HUDEP-2 (cell line): ENCODE results near the gene SERBP1.
A peak's percentile ranks its signal among the peaks of the same experiment; 100 is the strongest.
"Not testable (repeated sequence)": the region's sequence is repeated elsewhere in the genome, so short reads cannot be mapped to it uniquely, and the experiment has no call there.

Experiments used
- DNase-seq, 76 experiments: peaks; one replicate each; lab custom pipeline; 2025; ENCODE audit not compliant: unreplicated experiment in 76 of 76; lab: John Stamatoyannopoulos, UW

Gene SERBP1

DNA sequence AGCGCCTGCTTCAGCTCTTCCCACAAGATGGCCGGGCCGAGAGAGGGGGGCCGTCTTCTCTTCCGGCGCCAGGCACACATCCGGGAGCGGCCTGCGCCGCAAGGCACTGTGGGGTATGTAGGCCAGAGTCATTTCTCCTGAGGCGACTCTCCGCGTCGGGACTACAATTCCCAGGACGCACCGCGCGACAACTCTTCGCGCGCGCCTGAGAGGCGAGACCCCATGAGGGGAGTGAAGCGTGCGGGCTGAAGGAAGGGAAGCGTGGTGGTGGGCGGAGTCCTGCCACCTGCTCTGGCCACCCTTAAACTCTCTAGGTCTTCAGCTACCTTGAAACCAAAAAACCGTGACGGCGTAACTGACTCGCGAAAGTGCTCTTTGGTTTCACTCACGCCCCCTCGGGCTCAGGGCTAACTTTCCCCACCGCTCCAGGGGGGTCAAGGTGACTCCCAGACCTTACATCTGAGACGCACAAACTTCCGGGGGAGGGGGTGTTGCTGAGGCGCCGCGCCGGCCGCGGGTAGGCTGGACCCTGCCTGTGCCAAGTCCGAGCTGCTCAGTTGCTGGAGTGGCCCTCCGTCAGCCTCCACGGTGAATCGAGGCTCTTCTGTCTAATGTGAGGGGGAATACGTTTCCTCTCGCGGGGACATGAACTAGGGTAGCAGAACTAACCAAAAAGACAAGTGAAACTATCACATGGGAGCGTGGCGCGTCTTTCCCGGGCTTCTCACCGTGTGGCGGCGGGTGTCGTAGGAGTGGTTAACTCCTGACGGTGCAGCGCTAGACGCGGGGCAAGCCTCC lies at the start of gene SERBP1:
SERBP1 (minus strand) TSS at position 45 of the 798 bp plus-strand sequence. CDS start 102 bp downstream, outside the sequence.
- peak in 75 of 76 experiments; percentile 45 to 98 (median 92) for DNase-seq

DNA sequence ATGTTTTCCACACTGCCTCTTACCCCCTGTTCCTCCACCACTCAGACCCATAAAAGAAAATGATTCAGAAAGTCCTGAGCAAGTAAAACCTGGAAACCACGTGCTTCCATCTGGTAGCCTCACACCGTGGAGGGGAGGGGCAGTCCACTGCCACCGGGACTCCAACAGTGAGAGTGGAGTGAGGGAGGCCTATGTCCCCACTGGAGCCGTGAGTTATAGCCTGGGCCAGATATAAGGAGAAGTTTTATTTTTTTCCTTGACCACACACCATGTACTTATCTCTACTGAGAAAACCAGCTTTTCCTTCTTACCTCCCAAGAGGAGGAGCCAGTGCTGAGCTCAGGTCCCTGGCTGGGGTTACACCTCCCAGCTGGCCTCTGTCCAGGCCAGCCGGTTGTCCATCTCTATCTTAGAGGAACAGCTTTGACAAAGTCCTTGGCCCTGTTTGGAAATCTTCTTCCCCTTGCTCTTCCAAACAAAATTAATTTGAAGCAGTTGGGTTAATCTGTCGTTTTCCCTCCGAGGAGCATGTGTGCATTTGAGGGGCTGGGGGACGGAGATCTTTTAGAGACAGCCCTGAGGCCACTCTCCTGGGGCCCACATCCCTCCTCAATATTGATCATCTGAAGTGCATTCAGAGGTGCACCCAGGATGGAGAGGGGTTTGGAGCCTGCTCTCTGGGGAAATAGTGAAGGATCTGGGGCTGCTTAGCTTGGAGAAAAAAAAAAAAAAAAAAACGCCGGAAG lies 49.1 kb upstream of the SERBP1 start:
- peak in 20 of 76 experiments; percentile 4 to 64 (median 27) for DNase-seq

DNA sequence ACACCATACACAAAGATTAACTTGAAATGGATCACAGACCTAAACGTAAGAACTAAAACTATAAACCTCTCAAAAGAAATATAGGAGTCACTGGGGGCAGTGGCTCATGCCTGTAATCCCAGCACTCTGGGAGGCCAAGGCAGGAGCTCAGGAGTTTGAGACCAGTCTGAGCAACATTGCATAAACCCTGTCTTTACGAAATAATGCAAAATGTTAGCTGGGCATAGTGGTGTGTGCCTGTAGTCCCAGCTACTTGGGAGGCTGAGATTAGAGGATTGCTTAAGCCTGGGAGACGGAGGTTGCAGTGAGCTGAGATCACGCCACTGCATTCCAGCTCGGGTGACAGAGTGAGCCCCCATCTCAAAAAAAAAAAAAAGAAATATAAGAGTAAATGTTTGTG lies 46.7 kb upstream of the SERBP1 start:
- DNase-seq, result no peak

DNA sequence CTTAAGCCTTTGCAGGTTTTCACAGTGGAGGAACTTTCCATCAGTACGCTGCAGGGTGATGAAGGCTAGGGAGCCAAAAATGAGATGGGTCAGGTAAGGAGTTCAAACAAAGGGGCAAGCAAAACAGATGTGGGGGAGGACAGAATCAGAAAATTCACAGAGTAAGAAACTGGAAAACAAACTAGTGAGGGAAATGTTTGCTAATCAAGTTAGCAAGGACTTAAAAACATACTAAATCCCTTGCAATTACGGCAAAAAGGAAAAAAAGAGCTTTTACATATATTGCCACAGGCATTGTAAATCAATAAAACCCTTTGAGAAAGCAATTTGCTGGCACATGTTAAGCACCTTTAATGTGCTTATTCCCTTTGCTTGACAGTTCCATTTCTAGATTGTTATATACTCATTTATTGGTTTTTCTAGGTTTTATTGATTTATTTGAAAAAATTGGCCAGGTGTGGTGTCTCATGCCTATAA lies 45.8 kb upstream of the SERBP1 start:
- DNase-seq, result no peak

DNA sequence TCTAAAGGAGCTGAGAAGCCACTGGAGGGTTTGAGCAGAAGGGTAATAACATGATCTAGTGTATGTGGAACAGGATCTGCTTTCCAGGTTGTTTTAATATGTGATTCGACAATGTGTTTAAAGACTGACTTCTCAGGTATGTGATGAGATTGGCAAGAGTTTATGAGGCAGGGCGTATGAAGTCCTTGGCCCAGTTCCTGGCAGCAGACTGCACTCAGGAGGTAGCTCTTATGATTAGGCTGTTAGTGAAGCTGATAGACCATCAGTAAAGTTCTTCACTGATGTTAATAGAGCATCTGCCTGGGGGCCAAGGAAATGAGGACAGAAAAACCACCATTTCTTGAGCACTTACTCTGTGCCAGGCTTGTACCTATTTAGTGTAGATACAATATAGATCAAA lies 41.9 kb upstream of the SERBP1 start:
- no peak for DNase-seq

DNA sequence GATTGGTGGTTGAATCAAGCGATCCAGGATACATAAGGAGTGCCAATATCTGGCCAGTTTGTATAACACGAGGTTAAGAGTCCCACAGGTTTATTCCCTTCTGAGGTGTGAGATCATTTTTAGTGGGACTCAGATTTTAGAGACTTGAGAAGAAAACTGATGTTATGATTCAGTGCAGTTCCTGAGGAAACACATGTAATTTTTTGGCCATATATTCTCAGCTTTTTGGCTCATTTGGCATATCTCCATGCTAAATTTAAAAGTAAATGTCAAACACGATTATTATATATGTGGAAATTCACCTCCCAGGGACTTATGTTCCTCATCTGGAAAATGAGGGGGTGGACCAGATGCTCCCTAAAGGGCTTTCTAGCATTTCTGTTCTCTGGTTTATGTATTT lies 39.2 kb upstream of the SERBP1 start:
- no peak for DNase-seq

DNA sequence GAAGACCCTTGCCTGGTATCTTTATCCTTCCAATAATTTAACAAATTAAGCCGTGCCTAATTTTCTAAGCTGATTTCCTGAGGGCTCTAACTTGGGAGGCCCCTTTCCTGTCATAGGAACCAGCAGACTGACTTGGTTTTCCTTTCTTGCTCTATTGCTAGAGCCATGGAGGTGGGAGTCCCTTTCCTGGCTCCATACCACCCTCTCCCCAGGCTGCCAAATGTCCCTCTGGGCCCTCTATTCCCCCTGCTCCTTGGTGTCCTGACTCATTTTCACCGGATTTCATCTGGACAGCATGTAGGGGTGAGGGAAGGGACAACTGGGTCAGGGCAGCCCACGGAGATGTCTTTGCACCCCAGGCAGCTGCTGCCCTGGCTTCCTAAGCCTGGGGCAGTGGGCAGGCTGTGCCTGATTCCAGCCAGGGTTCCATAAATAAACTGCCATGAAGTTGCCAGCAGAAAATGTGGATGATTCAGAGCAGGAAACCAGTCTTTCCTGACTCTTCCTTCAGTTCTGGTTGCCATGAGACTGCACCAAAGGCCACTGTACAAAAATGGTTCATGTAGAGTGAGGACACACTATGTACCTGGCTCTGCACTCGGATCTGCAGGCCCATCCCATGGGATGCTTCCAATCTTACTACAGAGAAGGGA lies 38.0 kb upstream of the SERBP1 start:
- no peak for DNase-seq

DNA sequence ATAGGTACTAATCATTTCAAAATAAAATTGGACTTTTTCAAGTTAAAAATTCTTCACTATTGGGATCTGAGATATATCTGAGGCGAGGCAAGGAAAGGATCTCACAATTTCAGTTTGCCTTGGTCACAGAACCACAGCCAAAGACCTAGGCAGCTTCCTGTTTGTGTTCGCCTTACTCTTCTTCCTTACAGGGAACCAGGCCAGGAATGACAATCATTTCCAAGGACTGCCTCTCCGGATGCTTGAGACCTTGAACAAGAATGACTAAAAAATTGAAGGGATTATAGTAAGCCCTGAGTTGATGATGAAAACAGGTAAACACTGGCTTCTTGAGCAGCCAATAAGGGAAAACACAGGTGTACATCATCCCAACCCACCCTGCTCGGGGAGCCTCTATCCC lies 35.2 kb upstream of the SERBP1 start:
- DNase-seq, result no peak

DNA sequence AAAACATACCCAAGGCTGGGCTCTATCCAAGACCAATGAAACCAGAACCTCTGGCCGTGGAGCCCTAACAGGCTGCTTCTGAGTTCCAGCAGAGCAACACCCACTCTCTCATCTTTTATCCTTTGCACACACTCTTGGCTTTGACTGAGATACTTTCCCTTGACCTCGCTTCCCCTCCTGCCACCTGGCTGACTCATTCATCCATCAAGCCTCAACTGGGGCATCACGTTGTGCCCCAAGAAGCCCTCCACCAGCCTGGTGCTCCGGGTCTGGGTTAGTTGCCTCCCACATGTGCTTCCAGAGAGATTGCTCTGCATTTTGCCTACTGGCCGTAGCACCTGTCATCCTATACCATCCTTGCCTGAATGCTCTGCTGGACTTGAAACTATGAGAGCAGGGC lies 34.5 kb upstream of the SERBP1 start:
- no peak for DNase-seq

DNA sequence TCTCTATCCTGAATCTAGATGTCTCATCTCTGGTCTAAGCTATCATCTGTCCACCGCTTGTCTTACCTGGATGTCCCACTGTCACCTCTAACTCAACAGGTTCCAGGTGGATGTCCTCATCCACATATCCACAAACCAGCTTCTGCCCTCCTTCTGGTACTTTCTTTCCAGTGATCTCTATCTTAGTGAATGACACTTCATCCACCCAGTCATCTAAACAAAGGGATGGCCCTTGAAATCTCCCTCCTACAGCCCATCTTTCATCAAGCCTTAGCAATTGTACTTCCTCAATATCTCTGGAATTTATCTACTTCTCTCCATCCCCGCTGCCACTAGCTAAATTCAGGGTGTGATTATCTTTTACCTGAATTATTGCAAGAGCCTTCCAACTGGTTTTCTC lies 33.9 kb upstream of the SERBP1 start:
- no peak for DNase-seq

DNA sequence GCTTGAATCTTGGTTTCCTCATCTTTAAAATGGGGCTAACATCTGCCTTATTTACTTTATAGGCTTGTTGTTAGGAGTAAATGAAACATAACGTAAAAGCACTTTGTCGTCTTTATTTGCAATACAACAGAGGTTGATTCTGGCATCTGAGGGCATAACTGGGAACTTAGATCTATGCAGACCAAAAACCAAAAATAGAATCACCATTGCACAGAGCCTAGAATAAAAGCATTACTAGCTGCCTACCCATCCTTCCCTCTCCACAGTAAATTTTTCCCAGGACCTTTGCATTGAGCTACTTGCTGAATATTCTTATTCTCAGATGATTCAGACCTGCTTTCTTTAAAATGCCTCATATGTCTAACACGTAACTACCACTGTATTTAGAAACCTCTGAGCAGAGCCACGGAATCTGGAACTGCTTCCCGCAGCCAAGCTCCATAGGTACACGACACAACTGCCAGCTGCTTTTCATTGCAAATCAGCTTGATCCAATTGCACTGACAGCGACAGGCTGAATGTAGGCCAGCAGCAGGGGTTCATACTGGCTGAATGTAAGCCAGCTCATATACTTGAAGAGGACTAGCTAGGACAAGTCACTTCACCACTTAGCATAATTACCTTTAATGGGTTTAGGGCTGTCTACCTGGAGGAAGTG lies 33.2 kb upstream of the SERBP1 start:
- DNase-seq, result no peak

DNA sequence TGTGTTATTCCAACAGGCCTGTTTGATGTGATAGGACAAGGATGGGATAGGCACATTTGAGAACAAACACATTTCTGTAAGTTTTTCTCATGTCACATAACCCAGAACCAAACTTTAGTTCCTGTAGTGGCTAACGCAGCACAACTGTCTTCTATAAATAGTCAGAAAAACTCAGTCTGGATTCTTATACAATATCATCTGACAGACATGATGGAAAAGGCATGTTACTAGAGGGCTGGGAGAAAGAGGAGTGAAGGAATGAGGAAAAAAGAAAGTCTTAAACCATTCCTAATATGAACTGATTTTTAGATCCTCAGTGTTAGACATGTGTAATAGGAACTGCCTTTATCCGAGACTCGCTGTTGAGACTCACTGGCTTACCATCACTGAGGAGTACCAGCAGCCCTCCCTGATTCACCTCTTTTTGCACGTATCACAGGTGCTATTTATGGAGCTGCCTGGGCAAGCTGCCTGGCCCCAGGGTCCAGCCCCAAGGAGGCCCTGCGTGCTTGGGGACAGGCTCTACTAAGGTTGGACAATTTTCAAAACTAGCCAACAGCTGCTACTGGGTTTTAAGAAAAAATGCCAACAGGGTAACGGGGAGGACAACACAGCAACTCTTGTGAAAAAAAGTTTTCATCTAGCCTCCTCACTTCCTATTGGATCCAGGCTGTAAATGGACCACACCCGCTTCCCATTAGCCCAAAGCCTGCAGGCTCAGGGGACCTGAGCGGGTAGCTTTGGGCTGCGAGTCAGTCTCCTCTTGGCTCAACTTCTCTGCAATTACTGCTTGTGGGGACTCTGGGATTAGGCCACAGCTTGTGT lies 30.7 kb upstream of the SERBP1 start:
- no peak for DNase-seq

DNA sequence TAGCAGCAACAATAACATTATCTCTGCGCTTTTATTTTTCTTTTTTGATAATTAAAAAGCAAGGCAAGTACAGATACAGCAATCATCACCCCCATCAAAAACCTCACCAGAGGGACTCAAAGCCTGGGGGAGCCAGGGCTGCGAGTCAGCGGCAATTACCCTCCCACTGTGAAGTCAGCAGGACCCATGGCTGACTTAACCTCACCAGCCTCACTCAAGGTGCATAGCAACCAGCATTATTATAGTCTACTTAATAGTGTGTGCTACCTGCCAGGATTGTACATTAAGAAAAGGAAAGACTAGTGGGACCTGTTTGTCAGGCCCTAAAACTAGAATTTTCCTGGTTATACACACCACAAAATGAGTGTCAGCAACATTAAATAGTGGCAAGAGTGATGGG lies 28.9 kb upstream of the SERBP1 start:
- no peak for DNase-seq

DNA sequence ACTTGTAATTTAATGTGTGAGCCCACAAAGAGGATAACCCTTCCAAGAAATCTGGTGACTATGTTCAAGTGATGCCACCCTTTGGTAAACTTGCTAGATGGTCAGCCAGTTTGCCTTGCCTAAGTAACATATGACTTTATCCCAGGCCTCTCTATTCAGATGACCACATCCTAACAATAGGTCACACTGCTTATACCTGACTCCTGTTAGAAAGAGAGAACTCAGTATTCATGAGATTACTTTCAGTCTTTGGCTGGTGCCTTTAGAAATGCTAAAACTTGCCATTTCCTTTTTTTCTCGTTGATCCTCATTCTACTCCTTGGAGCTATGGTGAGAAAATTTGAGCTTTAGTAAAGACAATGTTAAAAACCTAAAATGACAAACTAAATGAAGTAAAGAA lies 28.5 kb upstream of the SERBP1 start:
- DNase-seq, result no peak

DNA sequence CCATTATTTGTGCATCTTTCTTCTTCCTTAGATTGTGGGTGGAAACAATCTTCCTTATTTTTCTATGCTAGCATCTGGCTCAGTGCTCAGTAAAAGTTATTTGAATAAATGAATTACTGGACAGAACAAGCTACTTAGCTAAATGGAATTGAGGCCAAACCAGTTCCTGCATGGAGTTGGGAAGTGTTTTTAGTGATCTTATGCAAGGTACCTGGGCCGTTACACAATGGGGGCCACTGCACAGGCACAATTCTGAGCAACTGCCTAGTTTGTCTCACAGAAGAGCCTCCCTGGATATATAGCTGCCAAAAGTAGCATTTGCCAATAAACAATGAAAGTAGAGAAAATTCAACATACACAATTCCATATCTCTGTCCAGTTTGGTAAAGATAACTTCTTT lies 27.0 kb upstream of the SERBP1 start:
- DNase-seq, result no peak

DNA sequence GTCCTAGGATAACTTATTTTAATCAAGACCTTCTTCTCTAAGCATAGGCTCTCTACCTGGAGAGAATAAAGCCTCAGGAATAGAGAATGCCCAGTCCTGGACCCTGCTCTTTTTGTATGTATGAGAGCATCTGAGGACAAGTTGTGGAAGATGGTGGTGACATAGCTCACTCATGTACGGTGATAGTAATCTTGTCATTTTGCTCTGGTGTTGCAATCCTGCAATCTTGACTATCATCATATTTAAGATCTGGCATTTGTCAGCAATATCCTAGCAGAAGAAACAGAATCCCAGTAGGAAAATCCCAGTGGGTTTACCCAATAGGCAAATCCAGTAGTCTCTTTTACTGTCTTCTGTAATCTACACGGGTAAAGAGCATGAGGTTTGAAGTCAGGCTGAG lies 21.6 kb upstream of the SERBP1 start:
- no peak for DNase-seq

DNA sequence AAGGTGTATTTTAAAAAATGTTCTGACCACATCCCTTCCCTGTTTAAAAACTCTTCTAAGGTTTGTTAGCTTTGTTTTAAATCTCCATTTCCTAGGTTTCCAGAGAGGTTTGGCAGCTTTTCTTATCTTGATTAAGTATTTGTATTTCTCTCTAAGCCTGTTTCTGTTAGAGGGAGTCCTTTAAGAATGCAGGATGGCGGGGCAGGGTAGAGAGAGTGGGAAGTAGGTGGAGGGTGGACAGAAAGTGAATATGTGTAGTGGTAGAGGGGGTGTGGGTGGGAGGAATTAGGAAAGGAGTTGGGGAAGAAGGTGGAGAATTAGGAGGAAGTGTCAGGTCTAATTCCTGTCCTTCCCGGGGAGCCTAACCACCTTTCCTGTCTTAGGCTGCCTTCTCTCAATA lies 21.2 kb upstream of the SERBP1 start:
- DNase-seq, result no peak

DNA sequence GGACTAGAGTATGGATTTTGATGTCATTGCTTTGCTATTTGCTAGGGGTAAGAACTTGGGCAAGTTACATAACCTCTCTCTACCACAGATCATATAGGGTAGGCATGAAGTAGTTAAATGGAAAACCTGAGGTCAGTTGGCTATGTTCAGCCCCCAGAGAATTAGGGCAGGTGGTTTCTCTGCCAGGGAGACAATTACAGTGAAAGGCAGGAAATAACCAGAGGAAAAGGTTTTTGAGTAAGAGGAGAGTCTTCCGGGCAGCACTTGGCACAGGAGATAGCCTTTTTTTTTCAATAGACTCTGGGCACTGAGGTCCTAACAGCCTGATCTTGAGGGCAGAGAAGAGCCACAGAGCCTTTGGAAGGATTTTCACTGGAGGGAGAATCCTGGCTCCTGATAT lies 16.7 kb upstream of the SERBP1 start:
- DNase-seq, result no peak

DNA sequence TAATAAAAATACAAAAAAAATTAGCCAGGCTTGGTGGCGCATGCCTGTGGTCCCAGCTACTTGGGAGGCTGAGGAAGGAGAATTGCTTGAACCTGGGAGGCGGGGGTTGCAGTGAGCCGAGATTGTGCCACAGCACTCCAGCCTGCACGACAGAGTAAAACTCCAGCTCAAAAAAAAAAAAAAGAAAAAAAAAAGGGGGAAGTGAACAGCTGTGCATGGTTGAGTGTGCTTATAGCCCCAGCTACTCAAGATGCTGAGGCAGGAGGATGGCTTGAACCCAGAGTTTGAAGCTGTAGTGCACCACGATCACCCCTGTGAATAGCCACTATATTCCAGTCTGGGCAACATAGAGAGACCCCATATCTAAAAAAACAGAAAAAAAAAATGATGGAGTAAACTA lies 15.8 kb upstream of the SERBP1 start:
- DNase-seq, result not testable (repeated sequence)

DNA sequence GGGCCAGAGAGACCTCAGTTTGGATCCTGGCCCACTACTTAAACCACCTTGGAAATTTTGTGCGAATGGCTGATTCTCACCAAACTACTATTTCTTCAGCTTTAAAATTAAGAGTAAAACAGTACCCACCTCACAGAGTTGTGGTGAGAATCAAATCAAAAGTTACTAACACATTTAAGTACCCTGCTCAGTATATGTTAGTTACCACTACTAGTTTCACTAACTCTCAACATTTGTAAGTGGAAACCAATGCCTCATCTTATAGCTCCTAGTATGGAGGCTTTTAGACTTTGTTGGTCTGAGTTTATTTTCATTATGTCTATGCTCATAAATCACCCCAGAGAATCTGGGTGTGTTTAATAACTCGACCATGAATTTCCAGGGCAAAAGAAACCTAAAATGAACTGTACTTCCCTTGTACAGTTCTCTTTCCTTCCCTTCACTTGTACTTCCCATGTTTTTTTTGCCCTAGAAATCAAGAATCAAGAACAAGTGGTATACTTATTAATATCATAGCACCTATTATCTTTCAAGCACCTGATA lies 11.6 kb upstream of the SERBP1 start:
- no peak for DNase-seq
